HL-60/S4 treated with retinoic acid at 250 ng/mL for 4 days and 3 days (cell line): ENCODE measurements around the gene PRPF39.
"Not testable (repeated sequence)": the region's sequence is repeated elsewhere in the genome, so short reads cannot be mapped to it uniquely, and the experiment has no call there.

Experiments
- in situ Hi-C: fragments of 300-500 bp; cut with MboI; formaldehyde crosslinking; loops from 2 replicates; pipeline ENCODE4 v1.7.0; 2022; ENCODE audit warnings: low sequenced_read_pairs

PRPF39 gene

GRCh38 chr14:45080416-45080968 is 3.4 kb upstream of the PRPF39 start:
- in situ Hi-C loops: not testable (repeated sequence)

GRCh38 chr14:45081096-45081495 is 2.8 kb upstream of the PRPF39 start:
- in situ Hi-C loops: not testable (repeated sequence)

GRCh38 chr14:45082420-45082819 is 1.5 kb upstream of the PRPF39 start:
- in situ Hi-C loops: no loop called here

GRCh38 chr14:45083617-45083975 is 320 bp upstream of the PRPF39 start:
- in situ Hi-C loops: no loop called here

GRCh38 chr14:45084946-45085346 is 1.0 kb downstream of the PRPF39 start:
- in situ Hi-C loops: no loop called here

- in situ Hi-C loops: no loop called here
Measured at GRCh38 chr14:45089813-45090212, 5.9 kb downstream of the PRPF39 start.

GRCh38 chr14:45091710-45092109 is 7.8 kb downstream of the PRPF39 start:
- in situ Hi-C loops: no loop called here

GRCh38 chr14:45094275-45094674 is 10.4 kb downstream of the PRPF39 start:
- in situ Hi-C loops: no loop called here

GRCh38 chr14:45095143-45095542 is 11.2 kb downstream of the PRPF39 start:
- in situ Hi-C loops: no loop called here

GRCh38 chr14:45096218-45096617 is 12.3 kb downstream of the PRPF39 start:
- in situ Hi-C loops: no loop called here

GRCh38 chr14:45103806-45104205 is 19.9 kb downstream of the PRPF39 start:
- in situ Hi-C loops: no loop called here

- in situ Hi-C loops: no loop called here
Measured at GRCh38 chr14:45104561-45104960, 20.6 kb downstream of the PRPF39 start.

GRCh38 chr14:45112896-45113781 is 29.2 kb downstream of the PRPF39 start:
- in situ Hi-C loops: no loop called here

- in situ Hi-C loops: no loop called here
Measured at GRCh38 chr14:45114327-45114726, 30.4 kb downstream of the PRPF39 start.

GRCh38 chr14:45118594-45118993 is 34.7 kb downstream of the PRPF39 start:
- in situ Hi-C loops: no loop called here

- in situ Hi-C loops: no loop called here
Measured at GRCh38 chr14:45120096-45120495, 36.2 kb downstream of the PRPF39 start.

- in situ Hi-C loops: no loop called here
Measured at GRCh38 chr14:45123271-45123670, 39.4 kb downstream of the PRPF39 start.

- in situ Hi-C loops: no loop called here
Measured at GRCh38 chr14:45125754-45126153, 41.8 kb downstream of the PRPF39 start.

- in situ Hi-C loops: no loop called here
Measured at GRCh38 chr14:45128963-45129629, 45.2 kb downstream of the PRPF39 start.

GRCh38 chr14:45133683-45134050 is 49.8 kb downstream of the PRPF39 start:
- in situ Hi-C loops: no loop called here

- in situ Hi-C loops: no loop called here
Measured at GRCh38 chr14:45134051-45134958, 50.4 kb downstream of the PRPF39 start, which contains the start of gene FKBP3. TSS of gene FKBP3 (minus strand) at chr14:45134481. CDS start at chr14:45134456, 25 bp downstream.
